OCI-LY3 (cell line): Measurements from ENCODE around the gene FOXN1.

ENCODE experiments used
- H2AFZ ChIP-seq: fragments of 200-600, 300-600 bp; shearing (Covaris generic); 2 replicates; pipeline ENCODE4 v1.6.0; 2014; ENCODE audit warnings: antibody characterized with exemption, low read depth, low read length
- H3K27ac ChIP-seq: fragments of 200-600, 300-600 bp; sonication (generic); 2 replicates; pipeline ENCODE4 v1.5.1; 2014; ENCODE audit warnings: mild to moderate bottlenecking, low read length, moderate library complexity, mixed read lengths
- H3K27me3 ChIP-seq: fragments of 200-600, 300-600 bp; sonication (generic); 2 replicates; pipeline ENCODE4 v1.6.1; 2014; ENCODE audit warnings: low read depth, low read length, mixed read lengths
- H3K36me3 ChIP-seq: fragments of 200-600, 300-600 bp; sonication (generic); replicated peaks from 2 replicates; pipeline ENCODE3; 2014; ENCODE audit warnings: low read depth, low read length, mixed read lengths
- H3K4me1 ChIP-seq: fragments of 300-600, 200-600 bp; sonication (generic); 2 replicates; pipeline ENCODE4 v1.6.1; 2014; ENCODE audit warnings: low read length, mixed read lengths
- H3K4me2 ChIP-seq: fragments of 200-600, 300-600 bp; sonication (generic); 2 replicates; pipeline ENCODE4 v1.6.1; 2014; ENCODE audit warnings: low read length, mixed read lengths
- H3K4me3 ChIP-seq: fragments of 300-600, 200-600 bp; sonication (generic); 2 replicates; pipeline ENCODE4 v1.5.1; 2014; ENCODE audit warnings: antibody characterized with exemption, mild to moderate bottlenecking, low read length, moderate library complexity
- H3K79me2 ChIP-seq: fragments of 300-600, 200-600 bp; shearing (Covaris generic); 2 replicates; pipeline ENCODE4 v1.6.1; 2014; ENCODE audit warnings: mild to moderate bottlenecking, low read length, mixed read lengths
- H3K9ac ChIP-seq: fragments of 300-600, 200-600 bp; shearing (Covaris generic); 2 replicates; pipeline ENCODE4 v1.6.0; 2014; ENCODE audit warnings: mild to moderate bottlenecking, low read length, moderate library complexity
- H3K9me3 ChIP-seq: fragments of 200-600, 300-600 bp; shearing (Covaris generic); 2 replicates; pipeline ENCODE4 v1.6.1; 2014; ENCODE audit warnings: low read length, mixed read lengths; ENCODE audit not compliant: insufficient read depth
- H4K20me1 ChIP-seq: fragments of 200-600, 300-600 bp; sonication (generic); 2 replicates; pipeline ENCODE4 v1.6.1; 2016; ENCODE audit warnings: low read length, mixed read lengths; ENCODE audit not compliant: insufficient read depth
- EZH2phosphoT487 ChIP-seq: fragments of 200-600 bp; shearing (Covaris generic); IDR thresholded peaks from 2 replicates; pipeline ENCODE4 v1.6.1; 2018; ENCODE audit warnings: antibody characterized with exemption, mixed run types, low read depth
- TF ChIP-seq, protein P1 (sequence below): fragments of 200-600, 300-600 bp; sonication (generic); IDR thresholded peaks from 2 replicates; pipeline ENCODE4 v1.5.1; 2014; ENCODE audit warnings: antibody characterized with exemption, low read length, low read depth

The FOXN1 gene

DNA sequence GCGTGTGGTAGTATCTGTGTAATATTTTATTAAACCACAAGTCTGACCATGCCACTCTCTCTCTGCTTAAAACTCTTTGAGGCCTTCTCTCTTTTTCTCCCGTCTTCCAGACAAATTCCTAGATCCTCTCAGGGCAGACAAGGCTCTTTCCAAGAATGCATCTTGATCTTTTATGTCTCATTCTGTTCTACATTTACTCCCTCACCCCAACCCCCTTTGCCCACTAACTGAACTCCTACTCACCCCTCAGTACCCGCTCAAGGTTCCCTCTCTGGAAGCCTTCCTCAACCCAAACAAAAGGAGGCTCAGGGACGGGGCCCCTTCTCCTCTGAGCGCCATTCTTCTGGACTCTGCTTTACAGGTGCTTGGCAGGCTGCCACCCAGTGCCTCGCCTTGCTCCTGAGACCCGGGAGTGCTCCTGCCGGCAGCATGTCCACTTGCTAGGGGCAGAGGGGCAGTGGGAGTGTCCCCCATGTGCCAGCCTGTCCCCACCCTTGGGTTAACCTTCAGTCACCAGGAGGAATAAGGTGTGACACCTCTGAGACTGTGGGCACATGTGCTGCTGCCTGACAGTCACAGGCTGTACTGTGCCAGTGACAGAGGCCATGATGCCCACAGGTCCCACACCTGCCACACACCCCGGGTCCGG is 23.5 kb upstream of the FOXN1 start:
- no peak overlapping the region for H3K4me2 ChIP-seq
- H4K20me1 ChIP-seq, result no peaks in the 10 kb centered on the region
- TF ChIP-seq, protein P1, sequence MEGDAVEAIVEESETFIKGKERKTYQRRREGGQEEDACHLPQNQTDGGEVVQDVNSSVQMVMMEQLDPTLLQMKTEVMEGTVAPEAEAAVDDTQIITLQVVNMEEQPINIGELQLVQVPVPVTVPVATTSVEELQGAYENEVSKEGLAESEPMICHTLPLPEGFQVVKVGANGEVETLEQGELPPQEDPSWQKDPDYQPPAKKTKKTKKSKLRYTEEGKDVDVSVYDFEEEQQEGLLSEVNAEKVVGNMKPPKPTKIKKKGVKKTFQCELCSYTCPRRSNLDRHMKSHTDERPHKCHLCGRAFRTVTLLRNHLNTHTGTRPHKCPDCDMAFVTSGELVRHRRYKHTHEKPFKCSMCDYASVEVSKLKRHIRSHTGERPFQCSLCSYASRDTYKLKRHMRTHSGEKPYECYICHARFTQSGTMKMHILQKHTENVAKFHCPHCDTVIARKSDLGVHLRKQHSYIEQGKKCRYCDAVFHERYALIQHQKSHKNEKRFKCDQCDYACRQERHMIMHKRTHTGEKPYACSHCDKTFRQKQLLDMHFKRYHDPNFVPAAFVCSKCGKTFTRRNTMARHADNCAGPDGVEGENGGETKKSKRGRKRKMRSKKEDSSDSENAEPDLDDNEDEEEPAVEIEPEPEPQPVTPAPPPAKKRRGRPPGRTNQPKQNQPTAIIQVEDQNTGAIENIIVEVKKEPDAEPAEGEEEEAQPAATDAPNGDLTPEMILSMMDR, result no peak
- TF ChIP-seq EZH2phosphoT487, result no peak
- no peaks in the 10 kb centered on the region for H3K79me2 ChIP-seq
- peaks cover 20% of the 10 kb centered on the region for H3K4me1 ChIP-seq
- peaks cover 3% of the 10 kb centered on the region; the same call in 1 of the 2 replicates for H3K27me3 ChIP-seq
- H3K36me3 ChIP-seq, result no peaks in the 10 kb centered on the region
- no peaks in the 10 kb centered on the region for H3K9me3 ChIP-seq
- no peak overlapping the region for H2AFZ ChIP-seq
- H3K27ac ChIP-seq, result no peak overlapping the region
- no peak overlapping the region for H3K4me3 ChIP-seq
- H3K9ac ChIP-seq, result no peak overlapping the region

GRCh38 chr17:28484296-28484695 is 21.9 kb upstream of the FOXN1 start:
- H4K20me1 ChIP-seq, result no peaks in the 10 kb centered on the region
- H3K9ac ChIP-seq, result peak overlapping the region; percentile 33; the same call in 1 of the 2 replicates
- peak overlapping the region; percentile 37 for H3K4me3 ChIP-seq
- no peaks in the 10 kb centered on the region for H3K79me2 ChIP-seq
- H3K27me3 ChIP-seq, result peaks cover 3% of the 10 kb centered on the region; the same call in 1 of the 2 replicates
- H3K36me3 ChIP-seq, result no peaks in the 10 kb centered on the region
- peak overlapping the region; percentile 68 for H3K4me2 ChIP-seq
- no peaks in the 10 kb centered on the region for H3K9me3 ChIP-seq
- TF ChIP-seq, protein P1, result no peak
- no peak for TF ChIP-seq EZH2phosphoT487
- peaks cover 20% of the 10 kb centered on the region for H3K4me1 ChIP-seq
- peak overlapping the region; percentile 23 for H2AFZ ChIP-seq
- peak overlapping the region; percentile 62 for H3K27ac ChIP-seq

- Histone ChIP-seq H3K79me2 (no peaks in the 10 kb centered on the region), H3K9me3 (no peaks in the 10 kb centered on the region), H3K27ac (no peak overlapping the region), H3K4me2 (peak overlapping the region; percentile 68), H3K4me1 (peaks cover 20% of the 10 kb centered on the region), H3K4me3 (no peak overlapping the region), H3K9ac (no peak overlapping the region), H3K27me3 (peaks cover 3% of the 10 kb centered on the region; the same call in 1 of the 2 replicates), H2AFZ (no peak overlapping the region), H3K36me3 (no peaks in the 10 kb centered on the region), H4K20me1 (no peaks in the 10 kb centered on the region)
- TF ChIP-seq, protein P1, result no peak
- TF ChIP-seq EZH2phosphoT487, result no peak
Observed at GRCh38 chr17:28485049-28485448, 21.1 kb upstream of the FOXN1 start.

GRCh38 chr17:28487881-28488532 is 18.1 kb upstream of the FOXN1 start:
- H3K27ac ChIP-seq, result no peak overlapping the region
- no peaks in the 10 kb centered on the region for H3K79me2 ChIP-seq
- peaks cover 20% of the 10 kb centered on the region for H3K4me1 ChIP-seq
- H4K20me1 ChIP-seq, result no peaks in the 10 kb centered on the region
- no peaks in the 10 kb centered on the region for H3K9me3 ChIP-seq
- H3K4me3 ChIP-seq, result no peak overlapping the region
- no peaks in the 10 kb centered on the region for H3K36me3 ChIP-seq
- H3K27me3 ChIP-seq, result peaks cover 13% of the 10 kb centered on the region
- TF ChIP-seq EZH2phosphoT487, result no peak
- TF ChIP-seq, protein P1, result peak; percentile 24; the same call in 1 of the 2 replicates
- H3K9ac ChIP-seq, result no peak overlapping the region
- no peak overlapping the region for H2AFZ ChIP-seq
- H3K4me2 ChIP-seq, result no peak overlapping the region
